K562 (cell line): Measurements from ENCODE around the gene MAD1L1. TPM values are rescaled to one million over a fixed set of nuclear protein-coding genes. Genes with fewer than 3 reads are reported as not detected.

Source experiments
- EP300 ChIP-seq: IDR thresholded peaks from 2 replicates; pipeline ENCODE4 v1.6.1; 2012; ENCODE audit warnings: low read length, improper control_type of control experiment
- HNRNPL ChIP-seq: fragments of 200-400 bp; formaldehyde crosslinking; IDR thresholded peaks from 2 replicates; pipeline ENCODE4 v1.6.1; 2017; ENCODE audit warnings: low read depth, mild to moderate bottlenecking, low read length
- KDM4B ChIP-seq, 2 experiments: fragments of 450-650 bp in 1 of 2; sonication (generic) in 1 of 2; IDR thresholded peaks; 2 replicates each; pipeline ENCODE4 v1.6.1; 2016 to 2017; ENCODE audit warnings: borderline replicate concordance in 2 of 2, antibody characterized with exemption in 1 of 2, low read depth in 1 of 2, mild to moderate bottlenecking in 1 of 2
- MEIS2 ChIP-seq: fragments of 450-650 bp; IDR thresholded peaks from 2 replicates; pipeline ENCODE4 v1.6.1; 2014; ENCODE audit warnings: mild to moderate bottlenecking; ENCODE audit not compliant: partially characterized antibody
- POLR3G ChIP-seq: IDR thresholded peaks from 2 replicates; pipeline ENCODE4 v1.6.1; 2011; ENCODE audit not compliant: insufficient read length, insufficient replicate concordance; ENCODE audit errors: extremely low read depth
- RBM22 ChIP-seq: fragments of 200-400 bp; formaldehyde crosslinking; IDR thresholded peaks from 2 replicates; pipeline ENCODE4 v1.6.1; 2018; ENCODE audit warnings: low read length, low read depth; ENCODE audit not compliant: poor library complexity, severe bottlenecking
- SMARCC2 ChIP-seq: fragments of 450-650 bp; IDR thresholded peaks from 2 replicates; pipeline ENCODE4 v1.6.1; 2017; ENCODE audit warnings: antibody characterized with exemption, moderate library complexity, mild to moderate bottlenecking, low read depth
- SUPT5H ChIP-seq: fragments of 450-650 bp; IDR thresholded peaks from 2 replicates; pipeline ENCODE4 v1.6.1; 2016
- ZNF444 ChIP-seq: fragments of 250-450 bp; sonication (Bioruptor Pico); IDR thresholded peaks from 2 replicates; pipeline ENCODE4 v1.4.0; 2020; ENCODE audit warnings: mild to moderate bottlenecking, moderate library complexity
- polyA plus RNA-seq, 8 experiments: library from polyadenylated mRNA; depleted of rRNA in 4 of 8; stranded (reverse) in 5 of 8; unstranded in 3 of 8; fragments of >200 nt; fragmentation: Nextera tagmentation in 2 of 8; fragmentation: Illumina TruSeq in 1 of 8; extraction: Ambion mirVana in 2 of 8; extraction: Trizol in 1 of 8; gene quantifications; 2 replicates each; pipeline versions ENCODE4 v1.2.1 to v1.2.3, GENCODE V29; 2011 to 2014; ENCODE audit warnings: inconsistent platforms in 1 of 8, missing spikeins in 1 of 8
- total RNA-seq, 7 experiments: library from RNA; depleted of rRNA in 6 of 7; stranded (reverse); fragments of >200 nt in 6 of 7; fragmentation: Illumina TruSeq in 2 of 7; extraction: Trizol in 2 of 7; gene quantifications; 2 replicates each; pipeline versions ENCODE4 v1.2.1 to v1.2.3, GENCODE V29; 2011 to 2021; ENCODE audit warnings: low replicate concordance in 1 of 7
- TF ChIP-seq, protein P1 (sequence below): sonication (generic); formaldehyde crosslinking; IDR thresholded peaks from 2 replicates; pipeline ENCODE4 v1.8.1; 2023; ENCODE audit warnings: mild to moderate bottlenecking, missing genetic modification reagents
- TF ChIP-seq, protein P2 (sequence below): fragments of 200-800 bp; sonication (Bioruptor generic); IDR thresholded peaks from 2 replicates; pipeline ENCODE4 v1.6.1; 2017; ENCODE audit warnings: missing genetic modification characterization, missing compliant biosample characterization
- TF ChIP-seq, protein P3 (sequence below): fragments of 450-650 bp; formaldehyde crosslinking; IDR thresholded peaks from 2 replicates; pipeline ENCODE4 v1.4.0; 2020; ENCODE audit warnings: mild to moderate bottlenecking, mixed read lengths
- TF ChIP-seq, protein P4 (sequence below): fragments of 200-800 bp; sonication (Bioruptor generic); IDR thresholded peaks from 2 replicates; pipeline ENCODE4 v1.6.1; 2016; ENCODE audit warnings: missing genetic modification characterization, missing compliant biosample characterization
- TF ChIP-seq, protein P5 (sequence below): fragments of 450-650 bp; formaldehyde crosslinking; IDR thresholded peaks from 2 replicates; pipeline ENCODE4 v1.4.0; 2022; ENCODE audit warnings: mild to moderate bottlenecking, moderate library complexity

Gene MAD1L1
- total and polyA plus RNA-seq, 9 of the 15 experiments (the other 6 are each of a cell fraction or from before 2014, with no cell fraction given), result 1.7 to 89.7 (median 18.0) TPM

DNA sequence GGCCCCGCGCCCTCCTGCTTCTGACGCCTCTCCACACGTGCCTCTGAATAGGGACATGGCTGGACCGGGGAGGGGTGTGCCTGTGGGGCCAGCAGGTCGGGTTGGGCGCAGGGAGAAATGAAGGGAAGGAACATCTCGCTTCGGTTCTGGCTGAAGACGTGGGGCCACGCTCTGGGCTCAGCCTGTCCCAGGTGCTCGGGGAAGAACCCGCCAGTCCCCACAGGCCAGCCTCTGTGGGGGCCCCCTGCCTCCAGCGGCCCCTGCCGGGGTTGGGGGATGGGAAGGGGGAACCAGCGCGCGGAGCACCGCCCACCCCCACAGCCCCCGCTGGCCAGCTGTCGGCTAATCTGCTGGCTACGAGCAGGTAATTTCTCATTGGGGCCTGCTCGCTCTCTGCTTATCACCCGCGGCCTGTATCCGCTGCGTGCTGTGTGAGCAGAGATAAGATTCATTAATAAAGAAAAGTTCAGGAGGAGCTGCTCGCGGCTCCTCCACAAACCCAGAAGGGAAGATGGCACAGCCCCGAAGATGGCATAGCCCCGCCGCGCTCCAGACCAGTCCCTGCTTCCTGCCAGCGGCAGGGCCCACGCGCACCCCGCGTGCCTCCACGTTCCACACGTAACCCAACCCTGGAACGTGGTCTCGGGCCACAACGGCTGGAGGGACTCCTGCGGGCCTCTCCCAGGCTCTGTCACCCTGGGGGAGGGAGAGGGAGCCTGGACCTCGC, 376.4 kb downstream of the MAD1L1 start (continued):
- TF ChIP-seq RBM22 (peak; percentile 61), HNRNPL (peak; percentile 62; the same call in 1 of the 2 replicates), SMARCC2 (peak; percentile 87), POLR3G (no peak), KDM4B (IDR thresholded peaks at IDR 0.05; ENCODE audit: borderline replicate concordance in 2 of 2, low read depth in 1 of 2) (peak in 1 of 2 experiments; percentile 76; a peak in 1 of 4 replicates), SUPT5H (no peak), EP300 (peak; percentile 96), ZNF444 (CRISPR knock-in tag) (0 out of 2 replicates have a peak, but pooled peaks have one; percentile 56), MEIS2 (peak; percentile 88)
- TF ChIP-seq, protein P1, sequence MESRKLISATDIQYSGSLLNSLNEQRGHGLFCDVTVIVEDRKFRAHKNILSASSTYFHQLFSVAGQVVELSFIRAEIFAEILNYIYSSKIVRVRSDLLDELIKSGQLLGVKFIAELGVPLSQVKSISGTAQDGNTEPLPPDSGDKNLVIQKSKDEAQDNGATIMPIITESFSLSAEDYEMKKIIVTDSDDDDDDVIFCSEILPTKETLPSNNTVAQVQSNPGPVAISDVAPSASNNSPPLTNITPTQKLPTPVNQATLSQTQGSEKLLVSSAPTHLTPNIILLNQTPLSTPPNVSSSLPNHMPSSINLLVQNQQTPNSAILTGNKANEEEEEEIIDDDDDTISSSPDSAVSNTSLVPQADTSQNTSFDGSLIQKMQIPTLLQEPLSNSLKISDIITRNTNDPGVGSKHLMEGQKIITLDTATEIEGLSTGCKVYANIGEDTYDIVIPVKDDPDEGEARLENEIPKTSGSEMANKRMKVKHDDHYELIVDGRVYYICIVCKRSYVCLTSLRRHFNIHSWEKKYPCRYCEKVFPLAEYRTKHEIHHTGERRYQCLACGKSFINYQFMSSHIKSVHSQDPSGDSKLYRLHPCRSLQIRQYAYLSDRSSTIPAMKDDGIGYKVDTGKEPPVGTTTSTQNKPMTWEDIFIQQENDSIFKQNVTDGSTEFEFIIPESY (CRISPR knock-in tag), result peak; percentile 29; the same call in 1 of the 2 replicates
- TF ChIP-seq, protein P2, sequence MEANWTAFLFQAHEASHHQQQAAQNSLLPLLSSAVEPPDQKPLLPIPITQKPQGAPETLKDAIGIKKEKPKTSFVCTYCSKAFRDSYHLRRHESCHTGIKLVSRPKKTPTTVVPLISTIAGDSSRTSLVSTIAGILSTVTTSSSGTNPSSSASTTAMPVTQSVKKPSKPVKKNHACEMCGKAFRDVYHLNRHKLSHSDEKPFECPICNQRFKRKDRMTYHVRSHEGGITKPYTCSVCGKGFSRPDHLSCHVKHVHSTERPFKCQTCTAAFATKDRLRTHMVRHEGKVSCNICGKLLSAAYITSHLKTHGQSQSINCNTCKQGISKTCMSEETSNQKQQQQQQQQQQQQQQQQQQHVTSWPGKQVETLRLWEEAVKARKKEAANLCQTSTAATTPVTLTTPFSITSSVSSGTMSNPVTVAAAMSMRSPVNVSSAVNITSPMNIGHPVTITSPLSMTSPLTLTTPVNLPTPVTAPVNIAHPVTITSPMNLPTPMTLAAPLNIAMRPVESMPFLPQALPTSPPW, result peak; percentile 96
- TF ChIP-seq, protein P3, sequence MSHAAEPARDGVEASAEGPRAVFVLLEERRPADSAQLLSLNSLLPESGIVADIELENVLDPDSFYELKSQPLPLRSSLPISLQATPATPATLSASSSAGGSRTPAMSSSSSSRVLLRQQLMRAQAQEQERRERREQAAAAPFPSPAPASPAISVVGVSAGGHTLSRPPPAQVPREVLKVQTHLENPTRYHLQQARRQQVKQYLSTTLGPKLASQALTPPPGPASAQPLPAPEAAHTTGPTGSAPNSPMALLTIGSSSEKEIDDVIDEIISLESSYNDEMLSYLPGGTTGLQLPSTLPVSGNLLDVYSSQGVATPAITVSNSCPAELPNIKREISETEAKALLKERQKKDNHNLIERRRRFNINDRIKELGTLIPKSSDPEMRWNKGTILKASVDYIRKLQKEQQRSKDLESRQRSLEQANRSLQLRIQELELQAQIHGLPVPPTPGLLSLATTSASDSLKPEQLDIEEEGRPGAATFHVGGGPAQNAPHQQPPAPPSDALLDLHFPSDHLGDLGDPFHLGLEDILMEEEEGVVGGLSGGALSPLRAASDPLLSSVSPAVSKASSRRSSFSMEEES (CRISPR knock-in tag), result no peak
- TF ChIP-seq, protein P4, sequence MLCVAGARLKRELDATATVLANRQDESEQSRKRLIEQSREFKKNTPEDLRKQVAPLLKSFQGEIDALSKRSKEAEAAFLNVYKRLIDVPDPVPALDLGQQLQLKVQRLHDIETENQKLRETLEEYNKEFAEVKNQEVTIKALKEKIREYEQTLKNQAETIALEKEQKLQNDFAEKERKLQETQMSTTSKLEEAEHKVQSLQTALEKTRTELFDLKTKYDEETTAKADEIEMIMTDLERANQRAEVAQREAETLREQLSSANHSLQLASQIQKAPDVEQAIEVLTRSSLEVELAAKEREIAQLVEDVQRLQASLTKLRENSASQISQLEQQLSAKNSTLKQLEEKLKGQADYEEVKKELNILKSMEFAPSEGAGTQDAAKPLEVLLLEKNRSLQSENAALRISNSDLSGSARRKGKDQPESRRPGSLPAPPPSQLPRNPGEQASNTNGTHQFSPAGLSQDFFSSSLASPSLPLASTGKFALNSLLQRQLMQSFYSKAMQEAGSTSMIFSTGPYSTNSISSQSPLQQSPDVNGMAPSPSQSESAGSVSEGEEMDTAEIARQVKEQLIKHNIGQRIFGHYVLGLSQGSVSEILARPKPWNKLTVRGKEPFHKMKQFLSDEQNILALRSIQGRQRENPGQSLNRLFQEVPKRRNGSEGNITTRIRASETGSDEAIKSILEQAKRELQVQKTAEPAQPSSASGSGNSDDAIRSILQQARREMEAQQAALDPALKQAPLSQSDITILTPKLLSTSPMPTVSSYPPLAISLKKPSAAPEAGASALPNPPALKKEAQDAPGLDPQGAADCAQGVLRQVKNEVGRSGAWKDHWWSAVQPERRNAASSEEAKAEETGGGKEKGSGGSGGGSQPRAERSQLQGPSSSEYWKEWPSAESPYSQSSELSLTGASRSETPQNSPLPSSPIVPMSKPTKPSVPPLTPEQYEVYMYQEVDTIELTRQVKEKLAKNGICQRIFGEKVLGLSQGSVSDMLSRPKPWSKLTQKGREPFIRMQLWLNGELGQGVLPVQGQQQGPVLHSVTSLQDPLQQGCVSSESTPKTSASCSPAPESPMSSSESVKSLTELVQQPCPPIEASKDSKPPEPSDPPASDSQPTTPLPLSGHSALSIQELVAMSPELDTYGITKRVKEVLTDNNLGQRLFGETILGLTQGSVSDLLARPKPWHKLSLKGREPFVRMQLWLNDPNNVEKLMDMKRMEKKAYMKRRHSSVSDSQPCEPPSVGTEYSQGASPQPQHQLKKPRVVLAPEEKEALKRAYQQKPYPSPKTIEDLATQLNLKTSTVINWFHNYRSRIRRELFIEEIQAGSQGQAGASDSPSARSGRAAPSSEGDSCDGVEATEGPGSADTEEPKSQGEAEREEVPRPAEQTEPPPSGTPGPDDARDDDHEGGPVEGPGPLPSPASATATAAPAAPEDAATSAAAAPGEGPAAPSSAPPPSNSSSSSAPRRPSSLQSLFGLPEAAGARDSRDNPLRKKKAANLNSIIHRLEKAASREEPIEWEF (CRISPR knock-in tag), result peak; percentile 80
- TF ChIP-seq, protein P5, sequence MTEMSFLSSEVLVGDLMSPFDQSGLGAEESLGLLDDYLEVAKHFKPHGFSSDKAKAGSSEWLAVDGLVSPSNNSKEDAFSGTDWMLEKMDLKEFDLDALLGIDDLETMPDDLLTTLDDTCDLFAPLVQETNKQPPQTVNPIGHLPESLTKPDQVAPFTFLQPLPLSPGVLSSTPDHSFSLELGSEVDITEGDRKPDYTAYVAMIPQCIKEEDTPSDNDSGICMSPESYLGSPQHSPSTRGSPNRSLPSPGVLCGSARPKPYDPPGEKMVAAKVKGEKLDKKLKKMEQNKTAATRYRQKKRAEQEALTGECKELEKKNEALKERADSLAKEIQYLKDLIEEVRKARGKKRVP (CRISPR knock-in tag), result peak; percentile 54
